ENCODE data around the gene ABHD4. TPM values are rescaled to one million over a fixed set of nuclear protein-coding genes. Genes with fewer than 3 reads are reported as not detected.
A peak's percentile ranks its signal among the peaks of the same experiment; 100 is the strongest.

ABHD4 gene
- total RNA-seq, 2 donors from 2014 or later: 25.3 to 40.1 TPM

GRCh38 chr14:22593601-22594000 lies 4.5 kb upstream of the ABHD4 start:
- no peaks in the 10 kb centered on the region for H3K36me3 ChIP-seq
- TF ChIP-seq CTCF (IDR thresholded peaks at IDR 0.05): no peak
- no peak overlapping the region for H3K27ac ChIP-seq
- H3K4me1 ChIP-seq (ENCODE audit: control insufficient read depth in 1 of 2, low read depth in 2 of 2): peaks cover 9 to 14% of the 10 kb centered on the region in 2 donors
- no peak for DNase-seq (ENCODE audit: low spot score)
- no peaks in the 10 kb centered on the region for H3K27me3 ChIP-seq (replicated peaks; ENCODE audit: insufficient read depth)
- no peak overlapping the region for H3K4me3 ChIP-seq
- no peak for ATAC-seq (ENCODE audit: insufficient number of reproducible peaks, low FRiP score, low read depth)
- H3K9me3 ChIP-seq: no peaks in the 10 kb centered on the region

GRCh38 chr14:22594156-22594716 lies 3.9 kb upstream of the ABHD4 start:
- Histone ChIP-seq H3K27me3 (replicated peaks; ENCODE audit: insufficient read depth) (no peaks in the 10 kb centered on the region), H3K4me1 (ENCODE audit: control insufficient read depth in 1 of 2, low read depth in 2 of 2) (peaks cover 9 to 21% of the 10 kb centered on the region in 2 donors), H3K27ac (no peak overlapping the region), H3K36me3 (no peaks in the 10 kb centered on the region), H3K4me3 (no peak overlapping the region), H3K9me3 (no peaks in the 10 kb centered on the region)
- TF ChIP-seq CTCF (IDR thresholded peaks at IDR 0.05): no peak
- ATAC-seq (ENCODE audit: insufficient number of reproducible peaks, low FRiP score, low read depth) (no peak), DNase-seq (ENCODE audit: low spot score) (no peak)

GRCh38 chr14:22596354-22596879 lies 1.7 kb upstream of the ABHD4 start:
- DNase-seq (ENCODE audit: low spot score): no peak
- Histone ChIP-seq H3K27me3 (replicated peaks; ENCODE audit: insufficient read depth) (no peaks in the 10 kb centered on the region), H3K27ac (no peak overlapping the region), H3K4me3 (no peak overlapping the region), H3K9me3 (no peaks in the 10 kb centered on the region), H3K36me3 (peaks cover under 1% of the 10 kb centered on the region), H3K4me1 (ENCODE audit: control insufficient read depth in 1 of 2, low read depth in 2 of 2) (peaks cover 13 to 26% of the 10 kb centered on the region in 2 donors)
- no peak for TF ChIP-seq CTCF (IDR thresholded peaks at IDR 0.05)
- no peak for ATAC-seq (ENCODE audit: insufficient number of reproducible peaks, low FRiP score, low read depth)

GRCh38 chr14:22597265-22597664 lies 835 bp upstream of the ABHD4 start:
- no peak for DNase-seq (ENCODE audit: low spot score)
- ATAC-seq (ENCODE audit: insufficient number of reproducible peaks, low FRiP score, low read depth): no peak
- Histone ChIP-seq H3K36me3 (peaks cover 9% of the 10 kb centered on the region), H3K4me1 (ENCODE audit: control insufficient read depth in 1 of 2, low read depth in 2 of 2) (peaks cover 13 to 26% of the 10 kb centered on the region in 2 donors), H3K27ac (no peak overlapping the region), H3K9me3 (no peaks in the 10 kb centered on the region), H3K4me3 (peak overlapping the region; percentile 88), H3K27me3 (replicated peaks; ENCODE audit: insufficient read depth) (no peaks in the 10 kb centered on the region)
- TF ChIP-seq CTCF (IDR thresholded peaks at IDR 0.05): no peak

GRCh38 chr14:22597771-22598098 lies 365 bp upstream of the ABHD4 start:
- H3K4me3 ChIP-seq: peak overlapping the region; percentile 88
- TF ChIP-seq CTCF (IDR thresholded peaks at IDR 0.05): no peak
- ATAC-seq (ENCODE audit: insufficient number of reproducible peaks, low FRiP score, low read depth) (no peak), DNase-seq (ENCODE audit: low spot score) (no peak)
- peaks cover 14% of the 10 kb centered on the region for H3K36me3 ChIP-seq
- no peaks in the 10 kb centered on the region for H3K27me3 ChIP-seq (replicated peaks; ENCODE audit: insufficient read depth)
- peaks cover 13 to 26% of the 10 kb centered on the region in 2 donors for H3K4me1 ChIP-seq (ENCODE audit: control insufficient read depth in 1 of 2, low read depth in 2 of 2)
- H3K9me3 ChIP-seq: no peaks in the 10 kb centered on the region
- H3K27ac ChIP-seq: peak overlapping the region; percentile 82 to 91
